NCI-H345 treated with DMSO at 0.1 percent for 48 hours (cell line): ENCODE results near the gene CAMSAP3.

ENCODE experiments used
- DNase-seq: peaks from one replicate; lab custom pipeline; 2025; ENCODE audit not compliant: unreplicated experiment; lab: John Stamatoyannopoulos, UW

The CAMSAP3 gene

DNA sequence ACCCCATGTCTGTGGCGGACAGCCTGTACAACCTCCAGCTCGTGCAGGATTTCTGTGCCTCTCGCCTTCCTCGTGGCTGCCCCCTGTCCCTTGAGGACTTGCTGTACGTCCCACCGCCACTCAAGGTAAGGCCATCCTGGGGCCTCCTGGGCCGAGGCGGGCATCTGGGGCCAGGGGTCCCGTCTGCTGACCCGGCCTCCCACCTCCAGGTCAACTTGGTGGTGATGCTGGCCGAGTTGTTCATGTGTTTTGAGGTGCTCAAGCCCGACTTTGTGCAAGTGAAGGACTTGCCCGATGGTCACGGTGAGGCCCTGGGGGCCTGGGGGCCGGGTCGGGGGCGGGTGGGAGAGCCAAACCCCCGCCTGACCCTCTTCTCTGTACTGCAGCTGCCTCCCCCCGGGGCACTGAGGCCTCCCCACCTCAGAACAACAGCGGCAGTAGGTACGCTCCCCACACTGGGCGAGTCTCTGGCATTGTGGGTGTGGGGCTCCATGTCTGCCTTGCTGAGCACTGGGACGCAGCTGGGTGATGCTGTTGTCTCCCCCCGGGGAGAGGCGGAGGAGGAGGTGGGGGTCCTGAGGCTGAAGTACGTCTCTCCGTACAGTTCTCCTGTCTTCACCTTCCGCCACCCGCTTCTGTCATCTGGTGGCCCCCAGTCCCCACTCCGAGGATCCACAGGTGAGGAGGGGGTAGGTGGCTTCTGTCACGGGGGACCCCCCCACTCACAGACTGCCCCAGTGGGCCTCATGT is 15.0 kb downstream of the CAMSAP3 start:
- no peak for DNase-seq

DNA sequence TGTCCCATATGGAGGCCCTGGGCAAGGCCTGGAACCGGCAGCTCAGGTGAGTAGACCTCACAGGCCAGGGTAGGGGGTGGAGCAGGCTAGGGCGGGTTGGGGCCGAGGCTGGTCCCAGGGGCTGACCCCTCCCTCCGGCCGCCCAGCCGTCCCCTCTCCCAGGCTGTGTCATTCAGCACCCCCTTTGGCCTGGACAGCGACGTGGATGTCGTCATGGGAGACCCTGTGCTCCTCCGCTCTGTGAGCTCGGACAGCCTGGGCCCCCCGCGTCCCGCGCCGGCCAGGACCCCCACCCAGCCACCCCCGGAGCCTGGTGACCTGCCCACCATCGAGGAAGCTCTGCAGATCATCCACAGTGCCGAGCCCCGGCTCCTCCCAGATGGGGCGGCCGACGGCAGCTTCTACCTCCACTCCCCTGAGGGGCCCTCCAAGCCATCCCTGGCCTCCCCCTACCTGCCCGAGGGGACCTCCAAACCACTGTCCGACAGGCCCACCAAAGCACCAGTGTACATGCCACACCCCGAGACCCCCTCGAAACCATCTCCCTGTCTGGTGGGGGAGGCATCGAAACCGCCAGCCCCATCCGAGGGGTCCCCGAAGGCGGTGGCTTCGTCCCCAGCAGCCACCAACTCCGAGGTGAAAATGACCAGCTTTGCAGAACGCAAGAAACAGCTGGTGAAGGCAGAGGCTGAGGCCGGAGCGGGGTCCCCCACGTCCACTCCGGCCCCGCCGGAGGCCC is 16.0 kb downstream of the CAMSAP3 start:
- DNase-seq, result no peak

DNA sequence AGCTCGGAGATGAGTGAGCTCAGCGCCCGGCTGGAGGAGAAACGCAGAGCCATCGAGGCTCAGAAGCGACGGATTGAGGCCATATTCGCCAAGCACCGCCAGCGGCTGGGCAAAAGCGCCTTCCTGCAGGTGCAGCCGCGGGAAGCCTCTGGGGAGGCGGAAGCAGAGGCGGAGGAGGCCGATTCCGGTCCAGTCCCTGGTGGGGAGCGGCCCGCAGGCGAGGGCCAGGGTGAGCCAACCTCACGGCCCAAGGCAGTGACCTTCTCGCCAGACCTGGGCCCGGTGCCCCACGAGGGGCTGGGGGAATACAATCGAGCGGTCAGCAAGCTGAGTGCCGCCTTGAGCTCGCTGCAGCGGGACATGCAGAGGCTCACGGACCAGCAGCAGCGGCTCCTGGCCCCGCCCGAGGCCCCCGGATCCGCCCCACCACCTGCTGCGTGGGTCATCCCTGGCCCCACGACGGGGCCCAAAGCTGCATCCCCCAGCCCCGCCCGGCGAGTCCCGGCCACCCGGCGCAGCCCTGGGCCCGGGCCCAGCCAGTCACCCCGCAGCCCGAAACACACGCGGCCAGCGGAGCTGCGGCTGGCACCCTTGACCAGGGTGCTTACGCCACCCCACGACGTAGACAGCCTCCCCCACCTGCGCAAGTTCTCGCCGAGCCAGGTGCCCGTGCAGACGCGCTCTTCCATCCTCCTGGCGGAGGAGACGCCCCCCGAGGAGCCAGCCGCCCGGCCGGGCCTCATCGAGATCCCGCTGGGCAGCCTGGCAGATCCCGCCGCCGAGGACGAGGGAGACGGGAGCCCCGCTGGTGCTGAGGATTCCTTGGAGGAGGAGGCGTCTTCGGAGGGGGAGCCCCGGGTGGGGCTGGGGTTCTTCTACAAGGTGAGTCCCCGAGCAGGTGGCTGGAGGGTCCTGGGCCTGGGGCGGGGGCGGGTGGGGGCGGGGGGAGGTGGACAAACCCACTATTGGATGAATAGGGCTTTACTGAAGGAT is 16.9 kb downstream of the CAMSAP3 start:
- no peak for DNase-seq

DNA sequence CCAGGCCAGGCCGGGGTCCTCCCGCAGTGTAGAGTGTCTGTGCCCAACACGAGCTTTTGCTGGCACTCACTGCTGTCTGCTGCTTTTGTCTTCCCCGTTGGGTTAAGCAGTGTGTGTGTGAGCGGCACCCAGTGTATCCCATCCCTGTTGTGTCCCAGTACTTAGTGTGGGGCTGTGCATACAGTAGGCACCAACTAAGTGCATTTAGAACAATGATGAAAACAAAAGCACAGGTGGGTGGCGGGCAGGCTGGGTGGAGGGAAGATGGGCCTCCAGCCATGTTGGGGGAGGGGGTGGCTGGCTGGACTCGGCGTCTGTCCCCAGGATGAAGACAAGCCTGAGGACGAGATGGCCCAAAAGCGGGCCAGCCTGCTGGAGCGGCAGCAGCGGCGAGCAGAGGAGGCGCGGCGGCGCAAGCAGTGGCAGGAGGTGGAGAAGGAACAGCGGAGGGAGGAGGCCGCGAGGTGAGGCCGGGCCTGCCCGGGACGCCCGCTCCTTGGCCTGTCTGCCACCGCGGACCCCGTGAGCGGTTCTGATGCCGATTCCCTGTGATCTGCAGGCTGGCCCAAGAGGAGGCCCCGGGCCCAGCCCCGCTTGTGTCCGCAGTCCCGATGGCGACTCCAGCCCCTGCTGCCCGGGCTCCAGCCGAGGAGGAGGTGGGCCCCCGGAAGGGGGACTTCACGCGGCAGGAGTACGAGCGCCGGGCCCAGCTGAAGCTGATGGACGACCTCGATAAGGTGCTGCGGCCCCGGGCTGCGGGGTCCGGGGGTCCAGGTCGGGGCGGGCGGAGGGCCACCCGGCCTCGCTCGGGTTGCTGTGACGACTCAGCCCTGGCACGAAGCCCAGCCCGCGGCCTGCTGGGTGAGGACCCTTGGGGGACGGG is 19.4 kb downstream of the CAMSAP3 start:
- DNase-seq, result no peak

DNA sequence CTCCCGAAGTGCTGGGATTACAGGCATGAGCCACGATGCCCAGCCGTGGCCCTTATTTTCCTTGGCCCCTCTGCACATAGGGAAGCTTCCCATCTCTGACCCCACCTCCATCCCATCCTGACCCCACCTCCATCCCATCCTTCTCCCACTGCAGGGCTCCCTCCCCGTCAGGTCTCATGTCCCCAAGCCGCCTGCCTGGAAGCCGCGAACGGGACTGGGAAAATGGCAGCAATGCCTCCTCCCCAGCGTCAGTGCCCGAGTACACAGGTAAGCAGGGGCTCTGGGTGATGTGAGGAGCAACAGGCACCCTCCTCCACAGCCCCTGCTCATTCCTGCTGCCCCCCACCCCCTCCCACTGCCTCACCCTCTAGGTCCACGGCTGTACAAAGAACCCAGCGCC is 21.5 kb downstream of the CAMSAP3 start:
- DNase-seq, result no peak

DNA sequence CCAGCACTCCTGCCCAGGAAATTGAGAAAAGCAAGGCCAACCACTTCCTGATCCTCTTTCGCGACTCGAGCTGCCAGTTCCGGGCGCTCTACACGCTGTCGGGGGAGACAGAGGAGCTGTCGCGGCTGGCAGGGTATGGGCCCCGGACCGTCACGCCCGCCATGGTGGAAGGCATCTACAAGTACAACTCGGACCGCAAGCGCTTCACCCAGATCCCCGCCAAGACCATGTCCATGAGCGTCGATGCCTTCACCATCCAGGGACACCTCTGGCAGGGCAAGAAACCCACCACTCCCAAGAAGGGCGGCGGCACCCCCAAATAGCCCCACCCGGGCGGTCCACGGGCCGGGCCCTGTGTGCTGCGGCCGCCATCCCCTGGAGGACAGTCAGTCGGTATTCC is 22.1 kb downstream of the CAMSAP3 start:
- no peak for DNase-seq

DNA sequence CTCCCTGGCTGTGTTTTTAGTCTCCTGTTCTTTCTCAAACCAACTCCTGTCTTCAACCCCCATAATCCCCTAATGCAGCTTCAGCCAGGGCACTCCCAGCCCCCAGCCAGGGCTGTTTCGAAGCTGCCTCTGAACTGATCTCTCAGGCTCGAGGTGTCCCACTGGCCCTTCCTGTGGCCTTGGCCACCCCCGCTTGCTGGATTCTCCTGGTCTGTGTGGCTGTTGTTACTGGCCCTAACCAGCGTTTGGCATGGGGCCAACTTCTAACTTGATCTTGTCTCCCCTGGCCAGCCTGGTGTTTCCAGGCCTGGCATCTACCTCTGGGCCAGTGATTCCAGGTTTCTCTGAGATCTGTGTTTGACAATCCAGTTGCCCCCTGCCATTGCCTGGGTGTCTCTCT is 22.7 kb downstream of the CAMSAP3 start:
- no peak for DNase-seq

DNA sequence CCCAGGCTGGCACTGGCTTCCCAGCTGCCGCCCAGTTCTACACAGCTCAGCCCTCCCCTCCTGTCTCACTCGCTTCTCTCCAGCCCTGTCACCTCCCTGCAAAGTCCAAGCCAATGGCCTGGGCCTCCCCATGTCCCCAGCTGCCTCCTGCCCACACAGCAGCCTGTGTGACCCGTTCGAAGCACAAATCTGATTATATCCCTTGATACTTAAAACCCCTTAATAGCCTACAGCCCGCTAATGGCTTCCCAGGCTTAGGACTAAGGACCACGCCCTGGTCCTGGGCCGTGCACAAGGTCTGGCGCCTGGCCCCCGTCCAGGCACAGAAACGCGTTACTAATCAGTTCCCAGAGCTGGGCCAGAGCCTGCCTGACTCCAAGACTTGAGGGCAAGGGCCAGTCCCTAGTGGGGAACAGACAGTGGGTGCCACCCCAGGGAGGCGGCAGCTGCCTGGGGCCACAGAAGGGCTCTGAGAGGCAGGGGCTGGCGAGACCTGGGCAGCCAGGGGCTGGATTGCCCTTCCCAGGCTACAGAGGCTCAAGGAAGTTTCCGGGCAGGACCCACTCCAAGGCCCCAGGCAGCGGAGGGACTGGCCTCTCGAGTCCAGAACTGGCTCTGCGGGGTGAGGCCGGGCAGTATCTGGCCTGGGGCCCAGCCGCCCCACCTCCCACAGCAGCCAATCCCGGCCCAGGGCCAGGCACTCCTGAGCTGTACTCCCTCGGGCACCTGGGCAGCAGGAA is 23.3 kb downstream of the CAMSAP3 start:
- no peak for DNase-seq

DNA sequence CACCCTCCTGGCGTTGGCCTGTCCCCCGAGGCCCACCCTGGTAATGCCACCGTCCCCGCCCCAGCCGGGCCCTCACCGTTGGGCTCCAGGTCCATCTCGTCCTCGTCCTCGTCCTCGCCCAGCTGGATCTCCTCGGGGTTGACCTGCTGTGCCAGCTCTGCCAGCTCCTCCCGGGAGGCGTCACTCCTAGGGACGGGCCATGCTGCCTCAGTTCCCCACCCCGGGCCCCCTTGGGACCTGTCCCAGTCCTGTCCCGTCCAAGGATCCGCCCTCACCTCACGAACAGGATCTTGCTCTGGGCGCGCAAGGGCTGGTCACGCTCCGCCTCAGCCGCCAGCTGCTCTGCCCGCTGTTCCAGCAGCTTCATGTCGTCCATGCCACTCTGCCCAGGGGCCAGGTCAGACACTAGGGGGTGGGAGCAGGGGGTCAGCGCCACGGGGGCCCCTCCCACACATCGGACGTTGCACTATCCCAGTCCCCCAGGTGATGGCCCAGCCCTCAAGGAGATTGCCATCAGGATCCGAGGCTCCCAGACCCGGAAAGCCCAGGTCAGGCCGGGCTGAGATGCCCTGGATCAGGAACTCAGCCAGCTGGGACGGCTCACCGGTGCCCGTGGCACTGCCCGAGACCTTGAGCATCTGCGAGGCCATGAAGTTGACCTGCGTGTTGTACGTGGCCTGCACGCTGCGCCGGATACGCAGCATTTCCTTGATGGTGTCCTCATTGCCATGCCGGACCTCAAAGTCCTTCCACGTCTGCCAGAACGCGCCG is 24.2 kb downstream of the CAMSAP3 start:
- DNase-seq, result no peak

DNA sequence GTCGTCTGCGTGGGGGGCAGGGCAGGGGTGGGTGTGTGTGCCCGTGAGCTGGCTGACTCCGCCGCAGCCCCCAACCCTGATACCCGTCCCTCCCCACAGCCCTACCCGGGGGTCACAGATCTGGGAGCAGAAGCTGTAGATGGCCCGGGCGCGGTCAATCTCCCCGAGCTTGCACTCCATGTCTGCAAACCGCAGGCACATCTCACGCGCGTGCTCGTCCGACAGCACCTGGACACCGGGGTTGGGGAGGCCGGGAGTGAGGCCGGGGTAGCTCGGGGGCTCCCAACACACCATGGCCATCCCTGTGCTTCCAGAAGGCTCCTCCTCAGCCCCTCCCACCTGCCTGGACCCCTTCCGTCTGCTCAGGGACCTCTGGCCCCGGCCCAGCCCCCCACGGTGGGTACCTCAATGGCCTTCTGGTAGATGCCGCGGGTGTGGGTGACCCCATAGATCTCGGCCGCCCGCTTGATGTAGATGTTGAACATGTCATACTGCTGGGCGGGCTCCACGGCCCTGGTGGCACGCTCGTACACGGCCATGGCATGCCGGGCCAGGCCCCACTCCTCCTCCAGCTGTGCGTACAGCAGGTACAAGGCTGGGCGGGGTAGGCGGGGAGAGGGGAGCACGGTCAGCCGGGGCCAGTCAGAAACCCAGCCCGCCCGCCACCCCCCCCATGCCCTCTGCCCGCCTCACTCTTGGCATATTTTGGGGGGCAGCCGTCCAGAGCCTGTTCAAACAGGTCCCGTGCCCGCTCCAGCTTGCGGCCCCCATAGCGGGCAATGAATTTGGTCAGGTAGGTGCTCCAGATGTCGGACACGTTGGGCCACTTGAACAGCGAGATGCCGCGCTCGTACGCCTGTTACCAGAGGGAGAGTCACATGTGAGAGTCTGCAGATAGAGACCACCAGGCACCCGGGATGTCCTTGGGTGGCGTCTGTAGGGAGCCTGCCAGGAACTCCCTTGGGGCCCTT is 25.1 kb downstream of the CAMSAP3 start:
- DNase-seq, result no peak

DNA sequence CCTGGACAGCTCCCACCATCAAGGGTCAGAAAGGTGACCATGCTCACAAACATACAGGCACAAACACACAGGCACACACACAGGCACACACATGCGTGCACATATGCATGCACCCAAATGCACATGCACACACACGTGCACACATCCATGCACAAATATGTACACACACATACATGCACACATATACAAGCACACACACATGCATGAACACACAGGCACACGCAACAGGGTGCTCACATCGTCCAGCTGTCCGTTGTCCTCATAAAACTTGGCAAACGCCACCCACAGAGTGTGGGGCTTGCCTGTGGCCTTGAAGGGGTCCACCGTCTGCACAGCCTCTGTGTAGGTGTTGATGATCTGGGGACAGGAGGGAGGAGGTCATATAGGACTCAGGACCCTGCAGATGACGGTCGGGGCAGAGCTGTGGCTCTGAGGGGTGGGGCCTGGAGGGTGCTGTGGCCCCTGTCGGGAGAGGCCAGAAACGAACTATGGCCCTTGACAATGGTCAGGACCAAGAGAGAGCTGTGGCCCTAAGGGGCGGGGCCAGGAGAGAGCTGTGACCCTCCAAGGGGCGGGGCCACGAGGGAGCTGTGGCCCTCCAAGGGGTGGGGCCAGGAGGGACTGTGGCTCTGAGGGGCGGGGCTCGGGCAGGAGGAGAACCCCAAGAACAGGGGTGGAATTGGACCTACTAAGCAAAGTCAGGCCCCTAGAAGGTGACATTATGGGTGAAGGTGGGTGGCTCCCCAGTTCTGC is 27.4 kb downstream of the CAMSAP3 start:
- no peak for DNase-seq

DNA sequence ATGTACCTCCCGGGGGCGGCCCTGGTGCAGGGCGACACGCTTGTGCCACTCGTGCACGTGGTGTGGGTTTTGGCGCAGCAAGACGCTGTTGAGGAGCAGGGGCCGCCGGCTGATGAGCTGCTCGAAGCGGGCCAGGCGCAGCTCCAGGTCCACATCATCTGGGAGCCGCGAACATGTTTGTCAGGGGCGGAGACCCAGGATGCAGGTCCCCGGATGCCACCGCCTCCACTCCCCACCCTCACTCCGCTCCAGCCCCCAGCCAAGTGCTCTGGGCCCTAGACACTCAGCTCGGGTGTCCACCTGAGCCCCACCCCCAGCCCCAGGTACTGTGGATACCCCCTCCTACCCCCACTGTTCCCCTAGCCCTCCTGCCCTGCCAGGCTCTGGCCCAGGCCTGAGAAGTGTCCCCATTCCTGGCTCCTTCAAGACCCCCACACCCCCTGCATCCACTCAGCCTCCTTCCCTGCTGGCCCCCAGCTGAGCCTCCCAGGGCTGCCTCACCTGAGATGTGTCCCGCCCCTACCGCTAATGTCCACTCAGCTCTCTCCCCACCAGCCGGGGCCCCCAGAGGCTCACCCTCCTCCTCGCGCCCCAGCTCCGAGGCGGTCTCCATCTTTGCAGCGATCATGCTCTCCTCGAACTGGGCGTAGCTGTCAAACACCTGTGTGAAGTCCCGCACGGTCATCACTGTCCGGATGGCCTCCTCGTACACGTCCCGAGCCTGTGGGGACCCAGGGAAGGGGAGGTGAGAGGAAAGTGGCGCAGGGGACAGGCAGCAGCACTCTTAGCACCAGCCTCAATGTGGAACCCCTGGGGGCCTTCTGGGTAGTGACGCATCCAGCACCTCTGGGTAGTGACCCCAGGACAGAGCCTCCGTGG is 28.3 kb downstream of the CAMSAP3 start:
- no peak for DNase-seq

DNA sequence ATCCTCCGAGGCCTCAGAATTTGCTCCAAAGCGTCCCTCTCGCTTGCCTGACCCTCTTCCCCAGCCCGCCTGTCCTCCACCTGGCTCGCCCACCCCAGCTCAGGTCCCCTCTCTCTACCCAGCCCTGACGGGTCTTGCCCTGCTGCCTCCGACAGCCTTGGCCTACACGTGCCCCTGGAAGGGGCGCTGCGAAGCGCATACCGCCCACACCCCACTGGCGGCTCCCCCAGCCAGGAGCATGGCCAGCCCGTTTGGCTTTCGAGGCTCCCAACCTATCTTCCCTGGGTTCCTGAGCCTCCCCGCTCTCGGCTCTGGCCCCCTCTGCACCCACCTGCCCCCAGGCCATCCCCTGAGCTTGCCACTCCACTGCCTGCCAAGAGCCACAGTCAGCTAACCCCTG is 29.1 kb downstream of the CAMSAP3 start:
- no peak for DNase-seq

DNA sequence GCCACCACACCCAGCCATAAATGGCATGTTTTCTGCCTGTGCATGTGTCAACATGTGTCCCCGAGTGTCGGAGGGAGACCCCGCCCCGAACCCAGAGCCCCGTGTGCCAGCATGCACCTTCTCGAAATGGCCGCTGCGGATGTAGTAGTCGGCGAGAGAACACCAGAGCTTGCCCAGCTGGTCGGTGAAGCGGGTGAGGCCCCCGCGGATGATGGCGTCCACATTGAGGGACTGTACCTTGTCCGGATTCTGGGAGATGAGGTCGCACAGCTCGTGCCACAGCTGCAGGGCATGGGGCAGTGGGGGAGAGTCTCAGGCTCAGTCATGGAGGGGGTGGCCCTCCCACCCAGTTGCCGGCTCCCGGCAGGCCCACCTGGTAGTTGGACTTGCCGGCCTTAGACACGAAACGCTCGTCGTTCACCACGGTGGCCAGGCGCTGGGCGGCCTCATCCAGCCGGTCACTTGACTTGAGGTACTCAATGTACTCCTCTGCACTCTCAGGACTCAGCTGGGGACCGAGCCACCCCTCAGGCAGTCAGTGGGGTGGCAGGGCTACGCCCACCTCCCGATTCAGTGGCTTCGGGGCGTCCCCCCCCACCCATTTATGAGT is 30.2 kb downstream of the CAMSAP3 start:
- no peak for DNase-seq

DNA sequence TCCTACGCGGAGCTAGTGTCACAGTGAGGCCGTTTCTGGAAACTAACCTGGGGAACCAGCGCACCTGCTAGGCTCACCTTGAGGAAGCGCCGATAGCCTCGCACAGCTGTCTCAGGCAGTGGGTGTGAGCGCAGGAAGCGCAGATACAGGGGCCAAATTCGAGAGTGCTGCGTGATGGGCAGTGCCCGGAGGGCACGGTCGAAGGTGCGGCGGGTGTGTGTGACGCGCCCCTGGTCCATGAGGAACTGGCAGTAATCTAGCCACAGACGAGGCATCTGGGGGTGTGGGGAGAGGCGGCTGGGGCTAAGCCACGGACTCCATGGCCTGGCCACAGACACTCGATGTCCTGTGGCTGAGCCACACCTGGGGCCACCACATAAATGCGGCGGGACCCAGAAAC is 31.5 kb downstream of the CAMSAP3 start:
- no peak for DNase-seq
